K562 (cell line): ENCODE results near the gene TCFL5. TPM values are rescaled to one million over a fixed set of nuclear protein-coding genes. Genes with fewer than 3 reads are reported as not detected.

Source experiments
- C11orf30 ChIP-seq: fragments of 450-650 bp; IDR thresholded peaks from 2 replicates; pipeline ENCODE4 v1.6.1; 2016; ENCODE audit warnings: low read depth, mild to moderate bottlenecking
- FOS ChIP-seq: IDR thresholded peaks from 3 replicates; pipeline ENCODE4 v1.6.1; 2011; ENCODE audit not compliant: insufficient read length; ENCODE audit errors: extremely low read depth
- RBM15 ChIP-seq: fragments of 200-400 bp; formaldehyde crosslinking; IDR thresholded peaks from 2 replicates; pipeline ENCODE4 v1.6.1; 2018; ENCODE audit warnings: mild to moderate bottlenecking, low read length, moderate library complexity; ENCODE audit not compliant: insufficient read depth
- SIN3A ChIP-seq, 2 experiments: fragments of 150-350 bp in 1 of 2; IDR thresholded peaks; 2 replicates each; pipeline ENCODE4 v1.6.1; 2011 to 2016; ENCODE audit warnings: borderline replicate concordance in 2 of 2, low read depth in 2 of 2, low read length in 2 of 2, mild to moderate bottlenecking in 2 of 2, moderate library complexity in 2 of 2; ENCODE audit not compliant: control insufficient read depth in 1 of 2
- SMAD1 ChIP-seq: fragments of 150-350 bp; IDR thresholded peaks from 2 replicates; pipeline ENCODE4 v1.6.1; 2014; ENCODE audit warnings: low read length, low read depth; ENCODE audit not compliant: partially characterized antibody
- TBP ChIP-seq: optimal IDR thresholded peaks from 2 replicates; pipeline ENCODE3; 2011; ENCODE audit warnings: low read depth, low read length, improper control_type of control experiment
- ZEB2 ChIP-seq: fragments of 450-650 bp; IDR thresholded peaks from 2 replicates; pipeline ENCODE4 v1.6.1; 2016
- ZFP36 ChIP-seq: fragments of 150-350 bp; IDR thresholded peaks from 2 replicates; pipeline ENCODE4 v1.6.1; 2018; ENCODE audit warnings: low read length, low read depth; ENCODE audit not compliant: partially characterized antibody
- ZNF311 ChIP-seq: fragments of 250-450 bp; sonication (Bioruptor Pico); IDR thresholded peaks from 2 replicates; pipeline ENCODE4 v1.4.0; 2020; ENCODE audit warnings: mild to moderate bottlenecking, moderate library complexity
- polyA plus RNA-seq, 8 experiments: library from polyadenylated mRNA; depleted of rRNA in 4 of 8; stranded (reverse) in 5 of 8; unstranded in 3 of 8; fragments of >200 nt; fragmentation: Nextera tagmentation in 2 of 8; fragmentation: Illumina TruSeq in 1 of 8; extraction: Ambion mirVana in 2 of 8; extraction: Trizol in 1 of 8; gene quantifications; 2 replicates each; pipeline versions ENCODE4 v1.2.1 to v1.2.3, GENCODE V29; 2011 to 2014; ENCODE audit warnings: inconsistent platforms in 1 of 8, missing spikeins in 1 of 8
- total RNA-seq, 7 experiments: library from RNA; depleted of rRNA in 6 of 7; stranded (reverse); fragments of >200 nt in 6 of 7; fragmentation: Illumina TruSeq in 2 of 7; extraction: Trizol in 2 of 7; gene quantifications; 2 replicates each; pipeline versions ENCODE4 v1.2.1 to v1.2.3, GENCODE V29; 2011 to 2021; ENCODE audit warnings: low replicate concordance in 1 of 7
- TF ChIP-seq, protein P1 (sequence below), 2 experiments: fragments of 450-650 bp in 1 of 2; sonication (generic) in 1 of 2; formaldehyde crosslinking in 1 of 2; IDR thresholded peaks in 1 of 2; conservative IDR thresholded peaks in 1 of 2; 2 replicates each; pipeline versions ENCODE4 v1.6.1 to v1.8.1; 2016 to 2023; ENCODE audit warnings: mild to moderate bottlenecking in 2 of 2, moderate library complexity in 2 of 2, inconsistent platforms in 1 of 2, missing genetic modification reagents in 1 of 2
- TF ChIP-seq, protein P2 (sequence below): fragments of 200-800 bp; sonication (Bioruptor generic); IDR thresholded peaks from 2 replicates; pipeline ENCODE4 v1.6.1; 2017; ENCODE audit warnings: missing genetic modification characterization, missing compliant biosample characterization
- TF ChIP-seq, protein P3 (sequence below): fragments of 150-350 bp; conservative IDR thresholded peaks from 2 replicates; pipeline ENCODE4 v1.6.1; 2014; ENCODE audit warnings: low read length
- TF ChIP-seq, protein P4 (sequence below), 2 experiments: fragments of 450-650 bp in 1 of 2; IDR thresholded peaks; 2 replicates each; pipeline ENCODE4 v1.6.1; 2011 to 2017; ENCODE audit warnings: low read depth in 2 of 2, antibody characterized with exemption in 1 of 2, borderline replicate concordance in 1 of 2, low read length in 1 of 2, mild to moderate bottlenecking in 1 of 2, mixed read lengths in 1 of 2; ENCODE audit not compliant: control insufficient read depth in 1 of 2
- TF ChIP-seq, protein P5 (sequence below), 3 experiments: IDR thresholded peaks in 2 of 3; conservative IDR thresholded peaks in 1 of 3; 2 replicates each; pipeline ENCODE4 v1.5.1; 2011 to 2012; ENCODE audit warnings: low read length in 3 of 3, mild to moderate bottlenecking in 3 of 3, control low read depth in 2 of 3, improper control_type of control experiment in 1 of 3, inconsistent platforms in 1 of 3, low read depth in 1 of 3, mixed read lengths in 1 of 3, moderate library complexity in 1 of 3; ENCODE audit not compliant: insufficient read depth in 2 of 3

The TCFL5 gene
- total and polyA plus RNA-seq, 9 of the 15 experiments (the other 6 are each of a cell fraction or from before 2014, with no cell fraction given), result 1.00 to 12.6 (median 9.1) TPM

DNA sequence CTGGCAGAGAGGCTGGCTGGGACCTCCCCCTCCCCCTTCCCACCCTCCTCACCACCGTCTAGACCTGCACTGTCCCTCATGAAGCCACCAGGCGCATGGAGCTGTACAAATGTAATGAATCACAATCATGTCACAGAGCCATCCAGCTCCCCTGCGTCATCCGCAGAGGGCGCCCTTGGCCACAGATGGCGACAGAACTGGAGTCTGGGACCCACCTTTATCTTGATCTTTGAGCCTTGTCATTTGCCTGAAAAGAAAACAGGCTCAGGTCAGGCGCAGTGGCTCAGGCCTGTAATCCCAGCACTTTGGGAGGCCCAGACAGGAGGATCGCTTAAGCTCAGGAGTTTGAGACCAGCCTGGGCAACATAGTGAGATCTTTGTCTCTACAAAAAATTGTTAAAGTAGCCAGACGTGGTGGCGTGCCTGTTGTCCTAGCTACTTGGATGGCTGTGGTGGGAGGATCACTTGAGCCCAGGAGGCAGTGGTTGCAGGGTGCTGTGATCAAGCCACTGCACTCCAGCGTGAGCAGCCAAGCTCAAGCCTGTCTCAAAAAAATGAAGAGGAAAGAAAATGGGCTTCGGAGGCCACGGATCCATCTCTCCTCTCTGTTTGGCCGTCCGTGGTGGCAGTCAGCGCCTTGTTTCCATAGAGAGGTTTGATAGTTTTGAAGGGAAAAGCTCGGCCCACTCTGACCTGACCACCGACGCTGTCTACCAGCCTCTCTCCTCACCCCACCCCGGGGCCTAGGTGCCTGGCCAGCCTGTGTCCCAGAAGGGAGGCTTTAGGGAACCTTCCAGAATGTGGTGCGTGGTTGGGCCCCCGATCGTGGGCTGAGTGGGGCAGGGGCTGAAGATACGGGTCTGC lies 38.6 kb downstream of the TCFL5 start (continued):
- TF ChIP-seq, protein P1, sequence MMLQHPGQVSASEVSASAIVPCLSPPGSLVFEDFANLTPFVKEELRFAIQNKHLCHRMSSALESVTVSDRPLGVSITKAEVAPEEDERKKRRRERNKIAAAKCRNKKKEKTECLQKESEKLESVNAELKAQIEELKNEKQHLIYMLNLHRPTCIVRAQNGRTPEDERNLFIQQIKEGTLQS (IDR thresholded peaks at IDR 0.05), result no peak
- TF ChIP-seq, protein P1 (CRISPR knock-in tag; conservative IDR thresholded peaks at IDR 0.05), result peak; percentile 75
- no peak for TF ChIP-seq ZNF311 (CRISPR knock-in tag)
- 0 out of 4 replicates have a peak, but pooled peaks of 1 of the 2 experiments have one; percentile 28 for TF ChIP-seq SIN3A (IDR thresholded peaks at IDR 0.05; ENCODE audit: borderline replicate concordance in 2 of 2, control insufficient read depth in 1 of 2, low read depth in 2 of 2, low read length in 2 of 2)
- TF ChIP-seq C11orf30, result no peak
- no peak for TF ChIP-seq SMAD1
- TF ChIP-seq TBP, result no peak
- TF ChIP-seq FOS, result no peak
- TF ChIP-seq, protein P2, sequence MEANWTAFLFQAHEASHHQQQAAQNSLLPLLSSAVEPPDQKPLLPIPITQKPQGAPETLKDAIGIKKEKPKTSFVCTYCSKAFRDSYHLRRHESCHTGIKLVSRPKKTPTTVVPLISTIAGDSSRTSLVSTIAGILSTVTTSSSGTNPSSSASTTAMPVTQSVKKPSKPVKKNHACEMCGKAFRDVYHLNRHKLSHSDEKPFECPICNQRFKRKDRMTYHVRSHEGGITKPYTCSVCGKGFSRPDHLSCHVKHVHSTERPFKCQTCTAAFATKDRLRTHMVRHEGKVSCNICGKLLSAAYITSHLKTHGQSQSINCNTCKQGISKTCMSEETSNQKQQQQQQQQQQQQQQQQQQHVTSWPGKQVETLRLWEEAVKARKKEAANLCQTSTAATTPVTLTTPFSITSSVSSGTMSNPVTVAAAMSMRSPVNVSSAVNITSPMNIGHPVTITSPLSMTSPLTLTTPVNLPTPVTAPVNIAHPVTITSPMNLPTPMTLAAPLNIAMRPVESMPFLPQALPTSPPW, result peak; percentile 68
- TF ChIP-seq, protein P3, sequence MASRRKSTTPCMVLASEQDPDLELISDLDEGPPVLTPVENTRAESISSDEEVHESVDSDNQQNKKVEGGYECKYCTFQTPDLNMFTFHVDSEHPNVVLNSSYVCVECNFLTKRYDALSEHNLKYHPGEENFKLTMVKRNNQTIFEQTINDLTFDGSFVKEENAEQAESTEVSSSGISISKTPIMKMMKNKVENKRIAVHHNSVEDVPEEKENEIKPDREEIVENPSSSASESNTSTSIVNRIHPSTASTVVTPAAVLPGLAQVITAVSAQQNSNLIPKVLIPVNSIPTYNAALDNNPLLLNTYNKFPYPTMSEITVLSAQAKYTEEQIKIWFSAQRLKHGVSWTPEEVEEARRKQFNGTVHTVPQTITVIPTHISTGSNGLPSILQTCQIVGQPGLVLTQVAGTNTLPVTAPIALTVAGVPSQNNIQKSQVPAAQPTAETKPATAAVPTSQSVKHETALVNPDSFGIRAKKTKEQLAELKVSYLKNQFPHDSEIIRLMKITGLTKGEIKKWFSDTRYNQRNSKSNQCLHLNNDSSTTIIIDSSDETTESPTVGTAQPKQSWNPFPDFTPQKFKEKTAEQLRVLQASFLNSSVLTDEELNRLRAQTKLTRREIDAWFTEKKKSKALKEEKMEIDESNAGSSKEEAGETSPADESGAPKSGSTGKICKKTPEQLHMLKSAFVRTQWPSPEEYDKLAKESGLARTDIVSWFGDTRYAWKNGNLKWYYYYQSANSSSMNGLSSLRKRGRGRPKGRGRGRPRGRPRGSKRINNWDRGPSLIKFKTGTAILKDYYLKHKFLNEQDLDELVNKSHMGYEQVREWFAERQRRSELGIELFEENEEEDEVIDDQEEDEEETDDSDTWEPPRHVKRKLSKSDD, result no peak
- peak; percentile 74 for TF ChIP-seq ZFP36
- TF ChIP-seq, protein P4, sequence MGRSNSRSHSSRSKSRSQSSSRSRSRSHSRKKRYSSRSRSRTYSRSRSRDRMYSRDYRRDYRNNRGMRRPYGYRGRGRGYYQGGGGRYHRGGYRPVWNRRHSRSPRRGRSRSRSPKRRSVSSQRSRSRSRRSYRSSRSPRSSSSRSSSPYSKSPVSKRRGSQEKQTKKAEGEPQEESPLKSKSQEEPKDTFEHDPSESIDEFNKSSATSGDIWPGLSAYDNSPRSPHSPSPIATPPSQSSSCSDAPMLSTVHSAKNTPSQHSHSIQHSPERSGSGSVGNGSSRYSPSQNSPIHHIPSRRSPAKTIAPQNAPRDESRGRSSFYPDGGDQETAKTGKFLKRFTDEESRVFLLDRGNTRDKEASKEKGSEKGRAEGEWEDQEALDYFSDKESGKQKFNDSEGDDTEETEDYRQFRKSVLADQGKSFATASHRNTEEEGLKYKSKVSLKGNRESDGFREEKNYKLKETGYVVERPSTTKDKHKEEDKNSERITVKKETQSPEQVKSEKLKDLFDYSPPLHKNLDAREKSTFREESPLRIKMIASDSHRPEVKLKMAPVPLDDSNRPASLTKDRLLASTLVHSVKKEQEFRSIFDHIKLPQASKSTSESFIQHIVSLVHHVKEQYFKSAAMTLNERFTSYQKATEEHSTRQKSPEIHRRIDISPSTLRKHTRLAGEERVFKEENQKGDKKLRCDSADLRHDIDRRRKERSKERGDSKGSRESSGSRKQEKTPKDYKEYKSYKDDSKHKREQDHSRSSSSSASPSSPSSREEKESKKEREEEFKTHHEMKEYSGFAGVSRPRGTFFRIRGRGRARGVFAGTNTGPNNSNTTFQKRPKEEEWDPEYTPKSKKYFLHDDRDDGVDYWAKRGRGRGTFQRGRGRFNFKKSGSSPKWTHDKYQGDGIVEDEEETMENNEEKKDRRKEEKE (IDR thresholded peaks at IDR 0.05; ENCODE audit: borderline replicate concordance in 1 of 2, control insufficient read depth in 1 of 2, low read depth in 2 of 2, low read length in 1 of 2), result no peak
- no peak for TF ChIP-seq ZEB2
- no peak for TF ChIP-seq RBM15
- TF ChIP-seq, protein P5, sequence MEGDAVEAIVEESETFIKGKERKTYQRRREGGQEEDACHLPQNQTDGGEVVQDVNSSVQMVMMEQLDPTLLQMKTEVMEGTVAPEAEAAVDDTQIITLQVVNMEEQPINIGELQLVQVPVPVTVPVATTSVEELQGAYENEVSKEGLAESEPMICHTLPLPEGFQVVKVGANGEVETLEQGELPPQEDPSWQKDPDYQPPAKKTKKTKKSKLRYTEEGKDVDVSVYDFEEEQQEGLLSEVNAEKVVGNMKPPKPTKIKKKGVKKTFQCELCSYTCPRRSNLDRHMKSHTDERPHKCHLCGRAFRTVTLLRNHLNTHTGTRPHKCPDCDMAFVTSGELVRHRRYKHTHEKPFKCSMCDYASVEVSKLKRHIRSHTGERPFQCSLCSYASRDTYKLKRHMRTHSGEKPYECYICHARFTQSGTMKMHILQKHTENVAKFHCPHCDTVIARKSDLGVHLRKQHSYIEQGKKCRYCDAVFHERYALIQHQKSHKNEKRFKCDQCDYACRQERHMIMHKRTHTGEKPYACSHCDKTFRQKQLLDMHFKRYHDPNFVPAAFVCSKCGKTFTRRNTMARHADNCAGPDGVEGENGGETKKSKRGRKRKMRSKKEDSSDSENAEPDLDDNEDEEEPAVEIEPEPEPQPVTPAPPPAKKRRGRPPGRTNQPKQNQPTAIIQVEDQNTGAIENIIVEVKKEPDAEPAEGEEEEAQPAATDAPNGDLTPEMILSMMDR (IDR thresholded peaks at IDR 0.05 in 2 of 3, conservative IDR thresholded peaks at IDR 0.05 in 1 of 3; ENCODE audit: insufficient read depth in 2 of 3, low read depth in 1 of 3, low read length in 3 of 3), result peak; percentile 90 to 98 (median 97)
